Fibroblast of skin of left biceps (primary cell): ENCODE data around the gene PLEK2.
"Not testable (repeated sequence)": the region's sequence is repeated elsewhere in the genome, so short reads cannot be mapped to it uniquely, and the experiment has no call there.

ENCODE experiments used
- DNase-seq, 2 experiments: peaks; one replicate each; pipeline ENCODE4 v3.0.0-alpha.2; 2013; ENCODE audit warnings: low read depth in 2 of 2

Gene PLEK2

GRCh38 chr14:67429510-67430205, 17.7 kb upstream of the PLEK2 start:
- no peak for DNase-seq

- no peak for DNase-seq
Observed at GRCh38 chr14:67428501-67429031, 16.6 kb upstream of the PLEK2 start.

GRCh38 chr14:67426983-67427606, 15.1 kb upstream of the PLEK2 start:
- peak in 1 of 2 experiments; percentile 29 for DNase-seq

GRCh38 chr14:67426161-67426560, 14.2 kb upstream of the PLEK2 start:
- DNase-seq, result no peak

GRCh38 chr14:67425608-67426007, 13.6 kb upstream of the PLEK2 start:
- DNase-seq, result no peak

GRCh38 chr14:67424539-67424938, 12.6 kb upstream of the PLEK2 start:
- DNase-seq, result no peak

- no peak for DNase-seq
Observed at GRCh38 chr14:67423424-67423823, 11.5 kb upstream of the PLEK2 start.

- no peak for DNase-seq
Observed at GRCh38 chr14:67421356-67422224, 9.6 kb upstream of the PLEK2 start.

- no peak for DNase-seq
Observed at GRCh38 chr14:67420102-67420739, 8.3 kb upstream of the PLEK2 start.

GRCh38 chr14:67418401-67419191, 6.6 kb upstream of the PLEK2 start:
- DNase-seq, result no peak

- no peak for DNase-seq
Observed at GRCh38 chr14:67417633-67418032, 5.7 kb upstream of the PLEK2 start.

GRCh38 chr14:67416810-67417209, 4.8 kb upstream of the PLEK2 start:
- DNase-seq, result no peak

- DNase-seq, result no peak
Observed at GRCh38 chr14:67416085-67416484, 4.1 kb upstream of the PLEK2 start.

GRCh38 chr14:67415610-67416009, 3.6 kb upstream of the PLEK2 start:
- not testable (repeated sequence) for DNase-seq

- DNase-seq, result peak in 1 of 2 experiments; percentile 28
Observed at GRCh38 chr14:67413806-67414769, 2.1 kb upstream of the PLEK2 start.

- no peak for DNase-seq
Observed at GRCh38 chr14:67411370-67411769, 595 bp downstream of the PLEK2 start.

- no peak for DNase-seq
Observed at GRCh38 chr14:67410313-67410712, 1.7 kb downstream of the PLEK2 start.

- DNase-seq, result no peak
Observed at GRCh38 chr14:67409461-67409860, 2.5 kb downstream of the PLEK2 start.

- not testable (repeated sequence) for DNase-seq
Observed at GRCh38 chr14:67408122-67408801, 3.7 kb downstream of the PLEK2 start.
